ENCODE results near the gene PHOX2A.
"Not testable (repeated sequence)": the region's sequence is repeated elsewhere in the genome, so short reads cannot be mapped to it uniquely, and the experiment has no call there.

Gene PHOX2A

DNA sequence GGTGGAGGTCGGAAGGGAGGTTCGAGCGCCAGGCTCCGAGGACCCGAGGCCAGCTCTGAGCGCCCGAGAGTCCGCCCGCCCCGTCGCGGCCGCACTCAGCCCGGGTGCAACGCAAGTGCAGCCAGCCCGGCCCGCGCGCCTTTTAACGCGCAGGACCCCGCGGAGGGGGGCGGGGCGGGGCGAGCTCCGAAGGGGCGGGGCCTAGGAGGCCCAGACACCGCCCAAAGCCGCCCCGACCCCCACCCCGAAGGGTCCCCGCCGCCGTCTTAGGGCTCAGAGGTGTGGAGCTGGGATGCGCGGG, at the start of gene PHOX2A:
Gene PHOX2A, minus strand, starts transcription at position 117 of the 301 bp plus-strand sequence. CDS start 172 bp downstream, outside the sequence.
- H3K4me3 ChIP-seq (ENCODE audit: control insufficient read depth, low read depth, low read length): no peak within 1 kb of the TSS

DNA sequence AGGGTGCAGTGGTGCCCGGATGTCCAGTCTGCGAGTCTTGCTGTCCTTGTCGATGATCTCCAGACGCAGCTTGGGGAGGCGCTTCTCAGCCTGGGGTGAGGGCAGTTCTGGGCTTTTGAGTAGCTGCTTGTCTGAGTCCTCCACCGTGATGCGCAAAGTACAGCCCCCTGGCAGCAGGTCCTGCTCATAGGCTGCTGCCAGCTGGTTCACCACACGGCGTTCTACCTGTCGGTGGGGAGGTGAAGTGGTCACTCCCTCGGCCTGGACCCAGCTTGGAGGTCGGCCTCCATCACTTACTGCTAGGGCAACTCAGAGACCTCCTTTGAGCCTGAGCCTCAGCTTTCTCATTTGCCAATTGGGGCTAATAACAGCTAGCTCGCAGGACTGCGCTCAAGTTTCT, 49.4 kb upstream of the PHOX2A start:
- no peak overlapping the region for H3K4me3 ChIP-seq (ENCODE audit: control insufficient read depth, low read depth, low read length)
- TF ChIP-seq, protein P1, sequence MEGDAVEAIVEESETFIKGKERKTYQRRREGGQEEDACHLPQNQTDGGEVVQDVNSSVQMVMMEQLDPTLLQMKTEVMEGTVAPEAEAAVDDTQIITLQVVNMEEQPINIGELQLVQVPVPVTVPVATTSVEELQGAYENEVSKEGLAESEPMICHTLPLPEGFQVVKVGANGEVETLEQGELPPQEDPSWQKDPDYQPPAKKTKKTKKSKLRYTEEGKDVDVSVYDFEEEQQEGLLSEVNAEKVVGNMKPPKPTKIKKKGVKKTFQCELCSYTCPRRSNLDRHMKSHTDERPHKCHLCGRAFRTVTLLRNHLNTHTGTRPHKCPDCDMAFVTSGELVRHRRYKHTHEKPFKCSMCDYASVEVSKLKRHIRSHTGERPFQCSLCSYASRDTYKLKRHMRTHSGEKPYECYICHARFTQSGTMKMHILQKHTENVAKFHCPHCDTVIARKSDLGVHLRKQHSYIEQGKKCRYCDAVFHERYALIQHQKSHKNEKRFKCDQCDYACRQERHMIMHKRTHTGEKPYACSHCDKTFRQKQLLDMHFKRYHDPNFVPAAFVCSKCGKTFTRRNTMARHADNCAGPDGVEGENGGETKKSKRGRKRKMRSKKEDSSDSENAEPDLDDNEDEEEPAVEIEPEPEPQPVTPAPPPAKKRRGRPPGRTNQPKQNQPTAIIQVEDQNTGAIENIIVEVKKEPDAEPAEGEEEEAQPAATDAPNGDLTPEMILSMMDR (IDR thresholded peaks at IDR 0.05; ENCODE audit: control insufficient read depth, insufficient read depth, low read depth, low read length, missing control alignments): no peak
- DNase-seq (ENCODE audit: low read depth): no peak

More for the DNA sequence above, at the start of gene PHOX2A:
- TF ChIP-seq, protein P1 (IDR thresholded peaks at IDR 0.05; ENCODE audit: control insufficient read depth, insufficient read depth, low read depth, low read length, missing control alignments): no peak
- DNase-seq (ENCODE audit: low read depth): no peak

DNA sequence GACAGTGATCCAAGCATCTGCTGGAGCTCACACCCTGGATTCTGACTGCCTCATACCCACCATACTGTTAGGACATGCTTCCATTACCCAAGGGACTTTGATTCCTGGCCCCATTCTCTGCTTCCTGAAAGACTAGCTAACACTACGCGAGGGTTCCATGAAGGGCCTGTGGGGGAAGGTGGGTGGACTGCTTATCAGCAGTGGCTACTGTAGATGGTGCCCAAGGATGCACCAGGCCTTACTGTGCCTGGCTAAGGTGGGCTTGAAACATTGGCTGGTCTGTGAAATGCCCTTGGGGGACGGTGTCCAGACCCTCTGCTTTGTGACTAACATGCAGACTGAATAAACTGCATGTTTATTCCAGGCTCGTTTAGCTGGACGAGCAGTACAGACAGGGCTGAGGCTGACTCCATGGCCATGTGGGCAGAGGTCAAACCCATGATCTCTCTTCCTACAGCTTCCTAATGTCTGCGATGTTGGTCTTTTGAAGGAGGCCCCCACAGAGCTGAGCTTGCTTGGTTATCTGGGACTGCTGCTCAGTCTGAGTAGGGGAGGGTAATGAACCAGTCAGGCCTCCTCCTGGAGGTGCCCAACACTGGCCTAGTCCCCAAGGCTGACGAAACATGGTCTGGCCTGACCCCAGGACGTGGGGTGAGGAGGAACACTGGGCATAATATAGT, 48.3 kb upstream of the PHOX2A start:
- TF ChIP-seq, protein P1 (IDR thresholded peaks at IDR 0.05; ENCODE audit: control insufficient read depth, insufficient read depth, low read depth, low read length, missing control alignments): no peak

DNA sequence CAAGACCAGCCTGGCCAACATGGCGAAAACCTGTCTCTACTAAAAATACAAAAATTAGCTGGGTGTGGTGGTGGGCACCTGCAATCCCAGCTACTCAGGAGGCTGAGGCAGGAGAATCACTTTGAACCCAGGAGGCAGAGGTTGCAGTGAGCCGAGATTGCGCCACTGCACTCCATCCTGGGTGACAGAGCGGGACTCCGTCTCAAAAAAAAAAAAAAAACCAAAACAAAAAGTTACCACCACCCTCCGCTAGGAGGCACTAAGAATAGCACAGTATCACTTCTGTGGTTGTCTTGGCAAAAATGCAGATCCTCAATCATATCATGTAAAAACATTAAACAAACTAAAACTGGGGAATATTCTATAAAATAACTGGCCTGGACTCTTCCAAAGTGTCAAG, 46.8 kb upstream of the PHOX2A start:
- DNase-seq (ENCODE audit: low read depth); H3K4me3 ChIP-seq (ENCODE audit: control insufficient read depth, low read depth, low read length): not testable (repeated sequence)
- TF ChIP-seq, protein P1 (IDR thresholded peaks at IDR 0.05; ENCODE audit: control insufficient read depth, insufficient read depth, low read depth, low read length, missing control alignments): peak; percentile 63

More for the DNA sequence above, 48.3 kb upstream of the PHOX2A start:
- H3K4me3 ChIP-seq (ENCODE audit: control insufficient read depth, low read depth, low read length): no peak overlapping the region
- no peak for DNase-seq (ENCODE audit: low read depth)

DNA sequence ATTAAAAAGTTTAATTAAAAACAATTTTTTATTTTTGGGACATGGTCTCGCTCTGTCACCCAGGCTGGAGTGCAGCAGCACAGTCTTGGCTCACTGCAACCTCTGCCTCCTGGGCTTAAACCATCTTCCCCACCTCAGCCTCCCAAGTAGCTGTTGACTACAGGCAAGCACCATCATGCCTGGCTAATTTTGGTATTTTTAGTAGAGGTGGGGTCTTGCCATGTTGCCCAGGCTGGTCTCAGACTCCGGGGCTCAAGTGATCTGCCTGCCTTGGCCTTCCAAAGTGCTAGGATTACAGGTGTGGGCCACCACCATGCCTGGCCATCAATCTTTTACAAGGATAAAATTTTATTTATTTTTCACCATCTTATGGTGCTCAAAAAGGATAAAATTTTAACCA, 43.3 kb upstream of the PHOX2A start:
- TF ChIP-seq, protein P1 (IDR thresholded peaks at IDR 0.05; ENCODE audit: control insufficient read depth, insufficient read depth, low read depth, low read length, missing control alignments): no peak
- no peak for DNase-seq (ENCODE audit: low read depth)

DNA sequence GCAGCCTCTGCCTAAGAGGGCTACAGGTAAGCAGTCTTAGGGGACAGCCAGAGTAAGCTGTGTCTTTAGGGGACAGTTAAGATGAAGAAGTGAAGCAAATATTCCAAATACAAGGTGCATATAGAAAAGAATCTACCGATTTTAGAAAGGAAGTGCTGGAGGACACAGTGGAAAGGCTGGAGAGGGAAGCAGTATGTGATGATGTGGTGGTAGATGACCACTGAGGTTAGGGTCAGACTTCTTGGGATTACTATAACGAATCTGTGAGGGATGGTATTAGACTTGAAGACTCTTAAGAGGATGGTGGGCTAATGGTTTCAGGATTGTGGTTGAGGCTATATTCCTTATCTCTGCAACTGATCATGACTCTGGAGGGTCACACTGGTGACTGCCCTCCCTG, 40.0 kb upstream of the PHOX2A start:
- no peak for DNase-seq (ENCODE audit: low read depth)
- TF ChIP-seq, protein P1 (IDR thresholded peaks at IDR 0.05; ENCODE audit: control insufficient read depth, insufficient read depth, low read depth, low read length, missing control alignments): no peak
- H3K4me3 ChIP-seq (ENCODE audit: control insufficient read depth, low read depth, low read length): no peak overlapping the region

More for the DNA sequence above, 43.3 kb upstream of the PHOX2A start:
- H3K4me3 ChIP-seq (ENCODE audit: control insufficient read depth, low read depth, low read length): no peak overlapping the region

Data from AG09309 (cell line).